K562 (cell line): ENCODE data around the gene APOO.

Source experiments
- NFE2L1 ChIP-seq: fragments of 450-650 bp; IDR thresholded peaks from 2 replicates; pipeline ENCODE4 v1.6.1; 2016; ENCODE audit warnings: missing genetic modification characterization, low read depth, mild to moderate bottlenecking, missing compliant biosample characterization, moderate library complexity, borderline replicate concordance
- NR1H2 ChIP-seq: sonication (generic); formaldehyde crosslinking; IDR thresholded peaks from 2 replicates; pipeline ENCODE4 v1.4.0; 2020; ENCODE audit warnings: mild to moderate bottlenecking, missing genetic modification reagents
- NR2C2 ChIP-seq, 2 experiments: fragments of 200-800 bp in 1 of 2; sonication (Bioruptor generic) in 1 of 2; sonication (generic) in 1 of 2; formaldehyde crosslinking in 1 of 2; IDR thresholded peaks; 2 replicates each; pipeline versions ENCODE4 v1.6.1 to v1.8.0; 2016 to 2022; ENCODE audit warnings: mild to moderate bottlenecking in 1 of 2, missing compliant biosample characterization in 1 of 2, missing genetic modification characterization in 1 of 2, missing genetic modification reagents in 1 of 2
- PKNOX1 ChIP-seq: fragments of 450-650 bp; IDR thresholded peaks from 2 replicates; pipeline ENCODE4 v1.6.1; 2016
- TEAD4 ChIP-seq, 2 experiments: sonication (generic) in 1 of 2; formaldehyde crosslinking in 1 of 2; IDR thresholded peaks; 2 replicates each; pipeline versions ENCODE4 v1.6.1 to v1.8.0; 2012 to 2022; ENCODE audit warnings: borderline replicate concordance in 1 of 2, inconsistent platforms in 1 of 2, low read length in 1 of 2, mild to moderate bottlenecking in 1 of 2, missing genetic modification reagents in 1 of 2
- ZHX1 ChIP-seq: fragments of 150-350 bp; conservative IDR thresholded peaks from 2 replicates; pipeline ENCODE4 v1.6.1; 2014; ENCODE audit warnings: low read length

- TF ChIP-seq ZHX1 (no peak), TEAD4 (IDR thresholded peaks at IDR 0.05; ENCODE audit: low read length) (no peak), TEAD4 (CRISPR knock-in tag; IDR thresholded peaks at IDR 0.05; ENCODE audit: borderline replicate concordance) (no peak), NFE2L1 (no peak), NR2C2 (CRISPR knock-in tag; IDR thresholded peaks at IDR 0.05) (no peak), NR2C2 (tag; IDR thresholded peaks at IDR 0.05) (no peak), NR1H2 (no peak), PKNOX1 (no peak)
Measured at GRCh38 chrX:23879380-23880090, 28.2 kb downstream of the APOO start.
